Naive thymus-derived CD4-positive, alpha-beta T cell (primary cell): ENCODE results near the gene SELP. TPM values are rescaled to one million over a fixed set of nuclear protein-coding genes. Genes with fewer than 3 reads are reported as not detected.

Source experiments
- ATAC-seq: fragments of 150-1000 bp; cut with Tn5 transposase; 2 replicates; pipeline ENCODE4 v1.10.0; 2021; ENCODE audit warnings: mild to moderate bottlenecking, moderate library complexity
- CTCF ChIA-PET: fragments of 350-600 bp; sonication (Branson Sonifier 250); formaldehyde crosslinking; loops from one replicate; lab custom pipeline; 2021; ENCODE audit warnings: antibody characterized with exemption; lab: Charles Lee
- POLR2A ChIA-PET: fragments of 350-600 bp; sonication (Branson Sonifier 250); formaldehyde crosslinking; loops from one replicate; lab custom pipeline; 2021; ENCODE audit warnings: antibody characterized with exemption, inconsistent platforms; lab: Charles Lee
- DNase-seq, 9 donors: peaks; one replicate each; pipeline versions ENCODE4 v3.0.0 to v3.0.0-alpha.2; 2020 to 2022; ENCODE audit warnings: mixed read lengths in 1 of 9
- H3K27ac ChIP-seq: one replicate; pipeline ENCODE4 v1.7.0; 2013; ENCODE audit warnings: mild to moderate bottlenecking, low read depth, low read length, moderate library complexity
- H3K27me3 ChIP-seq, 2 donors: one replicate each; pipeline ENCODE4 v1.7.0; 2013; ENCODE audit warnings: low read length in 2 of 2, mild to moderate bottlenecking in 2 of 2, moderate library complexity in 2 of 2; ENCODE audit not compliant: control insufficient read depth in 2 of 2, insufficient read depth in 2 of 2
- H3K36me3 ChIP-seq, 3 experiments: 1 replicate in 2 of 3; 2 replicates in 1 of 3; pipeline ENCODE4 v1.7.0; 2013; ENCODE audit warnings: low read length in 3 of 3, mild to moderate bottlenecking in 3 of 3, moderate library complexity in 1 of 3; ENCODE audit not compliant: insufficient read depth in 3 of 3, control insufficient read depth in 2 of 3
- H3K4me1 ChIP-seq, 2 donors: one replicate each; pipeline ENCODE4 v1.7.0; 2013; ENCODE audit warnings: low read length in 2 of 2, mild to moderate bottlenecking in 2 of 2, moderate library complexity in 1 of 2; ENCODE audit not compliant: control insufficient read depth in 2 of 2, insufficient read depth in 2 of 2
- H3K4me3 ChIP-seq: 2 replicates; pipeline ENCODE4 v1.7.0; 2013; ENCODE audit warnings: mild to moderate bottlenecking, low read length
- H3K9me3 ChIP-seq, 3 experiments: 1 replicate in 2 of 3; 2 replicates in 1 of 3; pipeline ENCODE4 v1.7.0; 2013; ENCODE audit warnings: low read length in 3 of 3; ENCODE audit not compliant: control insufficient read depth in 2 of 3
- H3K27ac Mint-ChIP-seq, 9 donors: one replicate each; pipeline ENCODE4 v1.8.0; 2020 to 2022; ENCODE audit warnings: mixed read lengths in 9 of 9, mild to moderate bottlenecking in 8 of 9, moderate library complexity in 5 of 9, inconsistent platforms in 2 of 9
- H3K27me3 Mint-ChIP-seq, 5 donors: one replicate each; pipeline ENCODE4 v1.8.0; 2021 to 2022; ENCODE audit warnings: mixed read lengths in 5 of 5, mild to moderate bottlenecking in 1 of 5
- H3K36me3 Mint-ChIP-seq, 5 donors: one replicate each; pipeline ENCODE4 v1.8.0; 2020 to 2022; ENCODE audit warnings: mixed read lengths in 5 of 5, mild to moderate bottlenecking in 3 of 5, inconsistent platforms in 1 of 5
- H3K4me1 Mint-ChIP-seq, 7 donors: one replicate each; pipeline ENCODE4 v1.8.0; 2020 to 2022; ENCODE audit warnings: mixed read lengths in 7 of 7, mild to moderate bottlenecking in 3 of 7, inconsistent platforms in 1 of 7
- H3K4me3 Mint-ChIP-seq, 10 donors: one replicate each; pipeline ENCODE4 v1.8.0; 2020 to 2022; ENCODE audit warnings: mild to moderate bottlenecking in 10 of 10, mixed read lengths in 10 of 10, moderate library complexity in 6 of 10, inconsistent platforms in 2 of 10
- H3K9me3 Mint-ChIP-seq, 11 donors: one replicate each; pipeline ENCODE4 v1.8.0; 2020 to 2022; ENCODE audit warnings: mixed read lengths in 11 of 11, mild to moderate bottlenecking in 4 of 11, inconsistent platforms in 1 of 11, moderate library complexity in 1 of 11
- intact Hi-C, 2 donors: fragments of 100-400 bp; cut with micrococcal nuclease; formaldehyde crosslinking; loops; one replicate each; pipeline ENCODE4 v1.15.1; 2023
- polyA plus RNA-seq, 2 donors: library from polyadenylated mRNA; unstranded; fragments of 300-500 nt; fragmentation: Illumina TruSeq; gene quantifications; one replicate each; pipeline ENCODE4 v1.2.3, GENCODE V29; 2021
- total RNA-seq, 6 experiments: library from RNA in 5 of 6; stranded (reverse) in 5 of 6; gene quantifications; 1 replicate in 5 of 6; 2 replicates in 1 of 6; pipeline ENCODE4 v1.2.3 and lab custom pipeline; 2021 to 2026

Gene SELP
- total and polyA plus RNA-seq, 7 experiments from 2014 or later, result 0.27 to 3.2 (median 1.7) TPM

- H3K4me1 Mint-ChIP-seq, result peaks cover 16 to 72% (median 49%) of the 10 kb centered on the region in 7 donors
- ATAC-seq (no peak), DNase-seq (peak in 1 of 9 donors; percentile 35)
- Histone ChIP-seq H3K4me3 (no peak overlapping the region), H3K9me3 (no peaks in the 10 kb centered on the region), H3K27me3 (no peaks in the 10 kb centered on the region), H3K36me3 (no peaks in the 10 kb centered on the region), H3K4me1 (peaks cover 10 to 14% of the 10 kb centered on the region in 2 donors), H3K27ac (peak overlapping the region; percentile 14)
- H3K4me3 Mint-ChIP-seq, result peak overlapping the region in 6 of 10 donors; percentile 10 to 49 (median 28)
- peaks cover 0 to under 1% (median 0%) of the 10 kb centered on the region in 5 donors for H3K36me3 Mint-ChIP-seq
- ChIA-PET POLR2A (interaction anchor here (0.6 to 1.5 kb wide), 2 partner anchors 121 to 217 kb away, joined by 4 read pairs; no protein-coding TSS in a partner anchor), CTCF (interaction anchor here (0.6 to 2.4 kb wide), 4 partner anchors 13 to 372 kb away, joined by 3 to 7 read pairs (median 6); no protein-coding TSS in a partner anchor)
- peaks cover 0 to 4% (median 0%) of the 10 kb centered on the region in 5 donors for H3K27me3 Mint-ChIP-seq
- H3K9me3 Mint-ChIP-seq, result no peaks in the 10 kb centered on the region
- intact Hi-C loops, result loop anchor here in 1 of 2 donors (5.0 kb wide), 5 partner anchors 37 to 303 kb away; partner anchors contain the start of gene SCYL3
- H3K27ac Mint-ChIP-seq, result peak overlapping the region in 6 of 9 donors; percentile 27 to 89 (median 71)
These were observed 41.0 kb downstream of the SELP start for GRCh38 chr1:169588785-169589485.

- H3K4me3 ChIP-seq, result no peak overlapping the region
- ATAC-seq, result no peak
- H3K9me3 Mint-ChIP-seq, result no peaks in the 10 kb centered on the region
- no peak overlapping the region for H3K27ac ChIP-seq
- POLR2A ChIA-PET, result no interaction called here
- H3K36me3 ChIP-seq, result no peaks in the 10 kb centered on the region
- no peaks in the 10 kb centered on the region for H3K27me3 ChIP-seq
- H3K4me1 ChIP-seq, result peaks cover 10 to 14% of the 10 kb centered on the region in 2 donors
- peaks cover 18 to 75% (median 51%) of the 10 kb centered on the region in 7 donors for H3K4me1 Mint-ChIP-seq
- intact Hi-C loops, result loop anchor here in 1 of 2 donors (5.0 kb wide), 5 partner anchors 36 to 304 kb away; partner anchors contain the start of gene SCYL3
- H3K4me3 Mint-ChIP-seq, result peak overlapping the region in 1 of 10 donors; percentile 46
- peaks cover 0 to 4% (median 0%) of the 10 kb centered on the region in 5 donors for H3K27me3 Mint-ChIP-seq
- CTCF ChIA-PET, result interaction anchor here (2.4 kb wide), 1 partner anchor 14 kb away, joined by 7 read pairs; no protein-coding TSS in a partner anchor
- peak overlapping the region in 2 of 9 donors; percentile 77 to 89 for H3K27ac Mint-ChIP-seq
- H3K9me3 ChIP-seq, result no peaks in the 10 kb centered on the region
- no peak for DNase-seq
- H3K36me3 Mint-ChIP-seq, result no peaks in the 10 kb centered on the region
These were observed 41.8 kb downstream of the SELP start for GRCh38 chr1:169588112-169588511.

- Histone ChIP-seq H3K27me3 (no peaks in the 10 kb centered on the region), H3K9me3 (no peaks in the 10 kb centered on the region), H3K4me1 (peaks cover 10 to 14% of the 10 kb centered on the region in 2 donors), H3K36me3 (no peaks in the 10 kb centered on the region), H3K4me3 (peak within 1 kb of the TSS; percentile 47), H3K27ac (peak within 1 kb of the TSS; percentile 66)
- Mint-ChIP-seq H3K9me3 (no peaks in the 10 kb centered on the region), H3K36me3 (no peaks in the 10 kb centered on the region), H3K27me3 (peaks cover 0 to 4% (median 0%) of the 10 kb centered on the region in 5 donors), H3K27ac (peak within 1 kb of the TSS; percentile 50 to 94 (median 86)), H3K4me1 (peaks cover 18 to 71% (median 53%) of the 10 kb centered on the region in 7 donors), H3K4me3 (peak within 1 kb of the TSS; percentile 81 to 93 (median 90))
- peak; percentile 98 for ATAC-seq
- ChIA-PET CTCF (interaction anchor here (0.7 to 3.1 kb wide), 19 partner anchors 9 to 223 kb away, joined by 3 to 50 read pairs (median 7); no protein-coding TSS in a partner anchor), POLR2A (interaction anchor here (0.8 to 2.3 kb wide), 7 partner anchors 15 to 126 kb away, joined by 3 to 20 read pairs (median 5); no protein-coding TSS in a partner anchor)
- peak; percentile 53 to 78 (median 74) for DNase-seq
- intact Hi-C loops, result loop anchor here (1.0 to 5.0 kb wide), 12 partner anchors 15 to 306 kb away; partner anchors contain the start of genes SELL (in 2 of the 2), METTL18 (in 1 of the 2) and SCYL3 (in 1 of the 2)
These were observed 43.3 kb downstream of the SELP start, which contains the start of gene F5 for GRCh38 chr1:169586395-169587255. Gene F5 (minus strand): TSS chr1:169586481. CDS start chr1:169586386, 95 bp downstream.

- Mint-ChIP-seq H3K4me1 (peaks cover 18 to 71% (median 53%) of the 10 kb centered on the region in 7 donors), H3K36me3 (no peaks in the 10 kb centered on the region), H3K27me3 (peaks cover 0 to 4% (median 0%) of the 10 kb centered on the region in 5 donors), H3K27ac (peak overlapping the region; percentile 50 to 94 (median 86)), H3K9me3 (no peaks in the 10 kb centered on the region), H3K4me3 (peak overlapping the region; percentile 81 to 93 (median 90))
- intact Hi-C loops, result loop anchor here (1.0 to 5.0 kb wide), 12 partner anchors 15 to 306 kb away; partner anchors contain the start of genes SELL (in 2 of the 2), METTL18 (in 1 of the 2) and SCYL3 (in 1 of the 2)
- Histone ChIP-seq H3K27me3 (no peaks in the 10 kb centered on the region), H3K4me1 (peaks cover 10 to 14% of the 10 kb centered on the region in 2 donors), H3K27ac (peak overlapping the region; percentile 66), H3K36me3 (no peaks in the 10 kb centered on the region), H3K9me3 (no peaks in the 10 kb centered on the region), H3K4me3 (peak overlapping the region; percentile 47)
- ChIA-PET CTCF (interaction anchor here (0.6 to 3.1 kb wide), 20 partner anchors 10 to 224 kb away, joined by 3 to 50 read pairs (median 6); no protein-coding TSS in a partner anchor), POLR2A (interaction anchor here (0.8 to 2.3 kb wide), 6 partner anchors 16 to 126 kb away, joined by 3 to 20 read pairs (median 6); no protein-coding TSS in a partner anchor)
- ATAC-seq (no peak), DNase-seq (no peak)
These were observed 43.9 kb downstream of the SELP start for GRCh38 chr1:169586067-169586394.

GRCh38 chr1:169585181-169585580 lies 44.7 kb downstream of the SELP start:
- intact Hi-C loops, result loop anchor here (1.0 to 5.0 kb wide), 7 partner anchors 10 to 307 kb away; partner anchors contain the start of gene SCYL3 (in 1 of the 2)
- Mint-ChIP-seq H3K27ac (peak overlapping the region in 5 of 9 donors; percentile 64 to 94 (median 88)), H3K36me3 (no peaks in the 10 kb centered on the region), H3K4me3 (peak overlapping the region; percentile 18 to 93 (median 90)), H3K9me3 (no peaks in the 10 kb centered on the region), H3K4me1 (peaks cover 18 to 70% (median 53%) of the 10 kb centered on the region in 7 donors), H3K27me3 (peaks cover 0 to 4% (median 0%) of the 10 kb centered on the region in 5 donors)
- no peak overlapping the region for H3K4me3 ChIP-seq
- ATAC-seq, result no peak
- H3K4me1 ChIP-seq, result peaks cover 10 to 14% of the 10 kb centered on the region in 2 donors
- H3K36me3 ChIP-seq, result no peaks in the 10 kb centered on the region
- H3K9me3 ChIP-seq, result no peaks in the 10 kb centered on the region
- ChIA-PET CTCF (interaction anchor here (0.9 to 3.1 kb wide), 5 partner anchors 17 to 225 kb away, joined by 5 to 50 read pairs (median 19); no protein-coding TSS in a partner anchor), POLR2A (interaction anchor here (0.6 to 1.9 kb wide), 2 partner anchors 31 to 123 kb away, joined by 4 to 5 read pairs; no protein-coding TSS in a partner anchor)
- no peak for DNase-seq
- H3K27ac ChIP-seq, result peak overlapping the region; percentile 4
- no peaks in the 10 kb centered on the region for H3K27me3 ChIP-seq
